Vagina (tissue), 2 donors: ENCODE results near the gene PSRC1.

Experiments
- CTCF ChIP-seq, 3 experiments: fragments of 450-650 bp in 2 of 3; fragments of 200-600 bp in 1 of 3; sonication (generic) in 1 of 3; IDR thresholded peaks; one replicate each; pipeline ENCODE4 v1.5.1; 2017 to 2019; ENCODE audit warnings: antibody characterized with exemption in 3 of 3, mild to moderate bottlenecking in 2 of 3, moderate library complexity in 2 of 3
- POLR2A ChIP-seq, 2 donors: fragments of 450-650 bp; IDR thresholded peaks; one replicate each; pipeline ENCODE4 v1.6.1; 2017; ENCODE audit warnings: antibody characterized with exemption in 2 of 2, mild to moderate bottlenecking in 2 of 2, moderate library complexity in 2 of 2
- POLR2AphosphoS5 ChIP-seq, 2 donors: sonication (generic); formaldehyde crosslinking; IDR thresholded peaks; one replicate each; pipeline ENCODE4 v1.9.0; 2017; ENCODE audit warnings: antibody characterized with exemption in 2 of 2, mild to moderate bottlenecking in 2 of 2, low read depth in 1 of 2; ENCODE audit not compliant: insufficient read depth in 1 of 2

- no peak for TF ChIP-seq CTCF (IDR thresholded peaks at IDR 0.05)
- no peak for TF ChIP-seq POLR2AphosphoS5 (IDR thresholded peaks at IDR 0.05; ENCODE audit: insufficient read depth in 1 of 2, low read depth in 1 of 2)
- TF ChIP-seq POLR2A (IDR thresholded peaks at IDR 0.05), result no peak
Observed at GRCh38 chr1:109275706-109276345, 7.1 kb downstream of the PSRC1 start.
